ENCODE results near the gene DGCR8.

Gene DGCR8

GRCh38 chr22:20035375-20036083 is 44.5 kb upstream of the DGCR8 start:
- H3K4me1 ChIP-seq, result peaks cover 8% of the 10 kb centered on the region; the same call in 1 of the 2 replicates
- no peak for TF ChIP-seq CTCF (IDR thresholded peaks at IDR 0.05; ENCODE audit: low read depth, low read length)

GRCh38 chr22:20036084-20036482 is 44.0 kb upstream of the DGCR8 start:
- Histone ChIP-seq H3K4me1 (peaks cover 8% of the 10 kb centered on the region; the same call in 1 of the 2 replicates), H3K4me3 (ENCODE audit: low read depth, low read length) (no peak overlapping the region), H3K36me3 (no peaks in the 10 kb centered on the region), H3K27me3 (no peaks in the 10 kb centered on the region), H3K9me3 (no peaks in the 10 kb centered on the region)
- no peak for DNase-seq
- no peak for TF ChIP-seq CTCF (IDR thresholded peaks at IDR 0.05; ENCODE audit: low read depth, low read length)

More at GRCh38 chr22:20035375-20036083, 44.5 kb upstream of the DGCR8 start:
- H3K4me3 ChIP-seq (ENCODE audit: low read depth, low read length), result no peak overlapping the region
- H3K9me3 ChIP-seq, result no peaks in the 10 kb centered on the region
- DNase-seq, result no peak
- H3K36me3 ChIP-seq, result no peaks in the 10 kb centered on the region
- H3K27me3 ChIP-seq, result no peaks in the 10 kb centered on the region

GRCh38 chr22:20036535-20037392 is 43.3 kb upstream of the DGCR8 start:
- no peak for DNase-seq
- Histone ChIP-seq H3K4me3 (ENCODE audit: low read depth, low read length) (no peak overlapping the region), H3K27me3 (no peaks in the 10 kb centered on the region), H3K4me1 (peaks cover 8% of the 10 kb centered on the region; the same call in 1 of the 2 replicates), H3K36me3 (no peaks in the 10 kb centered on the region), H3K9me3 (no peaks in the 10 kb centered on the region)
- TF ChIP-seq CTCF (IDR thresholded peaks at IDR 0.05; ENCODE audit: low read depth, low read length), result no peak

- TF ChIP-seq CTCF (IDR thresholded peaks at IDR 0.05; ENCODE audit: low read depth, low read length), result no peak
- Histone ChIP-seq H3K4me1 (peaks cover 8% of the 10 kb centered on the region; the same call in 1 of the 2 replicates), H3K36me3 (no peaks in the 10 kb centered on the region)
Observed at GRCh38 chr22:20037419-20037818, 42.6 kb upstream of the DGCR8 start.

GRCh38 chr22:20038574-20038973 is 41.5 kb upstream of the DGCR8 start:
- peaks cover 8% of the 10 kb centered on the region; the same call in 1 of the 2 replicates for H3K4me1 ChIP-seq
- DNase-seq, result no peak
- H3K36me3 ChIP-seq, result no peaks in the 10 kb centered on the region
- no peak for TF ChIP-seq CTCF (IDR thresholded peaks at IDR 0.05; ENCODE audit: low read depth, low read length)
- H3K27me3 ChIP-seq, result no peaks in the 10 kb centered on the region
- H3K9me3 ChIP-seq, result no peaks in the 10 kb centered on the region
- H3K4me3 ChIP-seq (ENCODE audit: low read depth, low read length), result no peak overlapping the region

More at GRCh38 chr22:20037419-20037818, 42.6 kb upstream of the DGCR8 start:
- no peaks in the 10 kb centered on the region for H3K27me3 ChIP-seq
- DNase-seq, result no peak
- H3K4me3 ChIP-seq (ENCODE audit: low read depth, low read length), result no peak overlapping the region
- no peaks in the 10 kb centered on the region for H3K9me3 ChIP-seq
